Dedifferentiated amniotic fluid mesenchymal stem cell (primary cell): ENCODE results near the gene SMAP2.

ENCODE experiments used
- DNase-seq: peaks from one replicate; pipeline ENCODE4 v3.0.0-alpha.2; 2016; ENCODE audit errors: extremely low spot score

Gene SMAP2

GRCh38 chr1:40390857-40391256 is 17.3 kb downstream of the SMAP2 start:
- DNase-seq: no peak

GRCh38 chr1:40391688-40392145 is 18.2 kb downstream of the SMAP2 start:
- DNase-seq: no peak

- no peak for DNase-seq
Observed at GRCh38 chr1:40392221-40392620, 18.7 kb downstream of the SMAP2 start.

DNA sequence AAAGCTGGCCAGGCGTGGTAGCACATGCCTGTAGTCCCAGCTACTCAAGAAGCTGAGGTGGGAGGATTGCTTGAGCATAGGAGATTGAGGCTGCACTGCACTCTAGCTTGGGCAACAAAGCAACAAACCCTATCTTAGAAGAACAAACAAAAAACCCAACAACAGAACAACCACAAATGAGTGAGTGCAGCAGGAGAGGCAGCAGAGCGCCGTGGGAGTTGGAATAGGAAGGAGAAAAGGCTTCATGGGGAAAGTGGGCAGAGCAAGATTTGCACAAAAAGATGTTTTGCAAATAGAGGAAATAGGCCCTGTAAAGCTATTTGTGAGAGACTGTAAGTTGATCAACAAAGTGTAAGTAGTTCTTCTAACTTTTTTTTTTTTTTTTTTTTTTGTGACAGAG is 19.6 kb downstream of the SMAP2 start:
- no peak for DNase-seq

DNA sequence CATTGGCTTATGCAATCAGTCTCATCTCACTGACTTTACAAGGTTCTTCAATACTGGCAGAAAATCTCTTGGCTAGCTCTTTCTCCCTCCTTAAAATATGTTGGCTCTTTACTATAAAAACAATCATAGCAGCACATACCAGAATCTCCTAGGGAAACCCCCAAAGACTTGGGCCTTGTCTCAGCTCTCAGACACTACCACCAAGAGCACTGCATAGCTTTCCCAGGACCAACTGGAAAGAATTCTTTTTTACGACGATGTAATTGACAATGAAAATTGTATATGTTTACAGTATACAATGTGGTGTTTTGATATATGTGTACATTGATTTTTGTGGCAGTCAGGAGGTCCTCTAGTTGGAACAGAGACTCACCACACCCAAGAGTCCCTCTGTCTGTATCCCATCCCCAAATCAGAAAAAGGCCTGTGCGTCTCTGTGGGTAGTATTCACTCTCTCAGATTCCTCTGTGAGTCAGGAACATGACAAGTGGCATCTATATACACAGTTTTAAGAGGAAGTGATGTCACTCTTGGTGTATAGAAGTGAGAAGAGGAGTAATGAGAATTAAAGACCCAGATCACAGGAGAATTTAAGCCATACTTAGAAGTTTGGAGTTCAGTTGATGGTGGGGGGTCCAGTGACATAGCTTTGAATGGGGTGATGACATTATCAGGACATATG is 21.1 kb downstream of the SMAP2 start:
- DNase-seq: peak; percentile 31

- DNase-seq: no peak
Observed at GRCh38 chr1:40395190-40396175, 22.0 kb downstream of the SMAP2 start.

- DNase-seq: no peak
Observed at GRCh38 chr1:40396420-40396819, 22.9 kb downstream of the SMAP2 start.

DNA sequence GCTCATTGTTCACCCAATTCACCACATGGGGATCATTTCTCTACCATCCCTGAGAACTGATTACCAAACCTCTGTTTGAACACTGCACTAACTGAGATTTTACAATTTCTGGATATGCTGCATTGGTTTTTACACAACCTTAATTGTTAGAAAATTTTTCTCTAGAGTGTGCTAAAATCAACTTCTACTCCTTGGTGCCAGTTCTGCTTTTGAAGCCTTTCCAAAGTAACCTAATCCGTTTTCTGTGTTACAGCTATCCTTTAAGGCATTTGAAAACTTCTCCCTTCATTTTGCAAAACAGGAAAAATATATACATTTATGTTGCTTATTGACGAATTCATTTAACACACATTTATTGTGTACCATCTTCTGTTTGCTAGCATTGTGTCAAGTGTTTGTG is 23.7 kb downstream of the SMAP2 start:
- DNase-seq: no peak

GRCh38 chr1:40399984-40400704 is 26.6 kb downstream of the SMAP2 start:
- DNase-seq: no peak

GRCh38 chr1:40401473-40402201 is 28.1 kb downstream of the SMAP2 start:
- DNase-seq: no peak

GRCh38 chr1:40404670-40405462 is 31.3 kb downstream of the SMAP2 start:
- DNase-seq: no peak

DNA sequence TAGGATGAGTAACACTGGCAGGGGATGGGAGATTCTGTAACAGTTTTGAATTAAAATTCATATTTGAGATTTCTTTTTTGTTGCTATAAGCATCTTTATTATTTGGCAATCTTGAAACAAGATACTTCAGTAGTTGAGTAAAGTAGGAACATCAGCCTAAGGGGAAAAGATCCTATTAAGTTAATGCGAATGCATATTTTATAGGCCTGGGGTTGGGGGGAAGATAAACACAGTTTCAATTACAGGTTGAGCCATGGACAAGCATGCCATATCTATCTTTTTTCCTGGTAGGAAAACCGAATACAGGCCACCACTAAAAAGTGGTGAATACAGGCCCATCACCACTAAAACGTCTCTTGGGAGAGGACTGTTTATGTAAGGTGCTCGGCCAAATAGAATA is 32.3 kb downstream of the SMAP2 start:
- DNase-seq: no peak

DNA sequence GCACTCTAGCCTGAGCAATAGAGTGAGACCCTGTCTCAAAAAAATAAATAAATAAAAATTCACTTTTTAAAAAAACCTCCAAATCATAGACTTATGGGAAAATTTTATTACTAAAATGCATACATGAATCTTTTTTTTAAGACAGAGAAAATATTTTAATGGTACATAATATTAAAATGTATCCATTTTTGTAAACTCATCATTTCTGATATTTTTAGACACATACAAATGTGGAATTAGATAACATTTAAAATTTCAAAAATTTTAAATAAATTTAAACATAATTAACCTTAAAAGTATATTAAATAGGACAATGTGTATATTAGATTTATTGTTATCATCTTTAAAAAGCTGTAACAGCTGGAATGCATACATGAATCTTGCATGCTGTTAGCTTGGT is 33.9 kb downstream of the SMAP2 start:
- DNase-seq: no peak

DNA sequence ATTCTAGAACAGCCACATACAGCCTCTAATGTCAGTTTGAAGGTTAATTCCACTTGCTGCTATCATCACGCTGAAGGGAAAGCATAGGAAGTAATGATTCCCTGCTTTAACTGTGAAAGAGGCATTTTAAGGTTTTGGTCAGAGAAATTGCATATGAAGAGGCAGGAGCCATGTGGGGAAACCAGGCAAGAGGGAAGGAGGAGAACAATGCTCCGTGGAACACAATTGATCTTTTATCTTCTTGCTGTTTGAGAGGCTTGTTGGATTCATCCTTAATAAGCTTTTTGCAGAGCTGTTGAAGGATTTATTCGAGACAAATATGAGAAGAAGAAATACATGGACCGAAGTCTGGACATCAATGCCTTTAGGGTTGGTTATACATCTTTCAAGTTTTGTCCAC is 35.9 kb downstream of the SMAP2 start:
- no peak for DNase-seq

DNA sequence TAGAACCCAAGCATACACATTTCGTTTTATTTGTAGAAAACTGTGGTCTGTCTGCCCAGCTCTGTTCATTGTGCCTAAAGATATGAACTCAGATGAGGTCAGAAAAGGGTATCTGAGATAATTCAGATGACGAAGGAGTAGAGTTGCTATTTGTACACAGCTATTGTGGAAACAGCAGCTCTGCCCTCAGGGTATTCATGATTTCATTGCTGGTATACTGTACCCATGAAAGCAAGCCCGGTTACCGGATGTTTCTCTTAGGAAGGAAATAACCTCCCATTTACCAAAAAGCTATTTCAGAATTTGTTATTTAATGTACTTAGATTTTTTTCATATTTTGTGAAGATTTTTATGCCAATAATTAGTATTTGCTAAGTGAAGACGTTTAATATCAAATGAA is 37.8 kb downstream of the SMAP2 start:
- DNase-seq: no peak

GRCh38 chr1:40411843-40412242 is 38.3 kb downstream of the SMAP2 start:
- no peak for DNase-seq

DNA sequence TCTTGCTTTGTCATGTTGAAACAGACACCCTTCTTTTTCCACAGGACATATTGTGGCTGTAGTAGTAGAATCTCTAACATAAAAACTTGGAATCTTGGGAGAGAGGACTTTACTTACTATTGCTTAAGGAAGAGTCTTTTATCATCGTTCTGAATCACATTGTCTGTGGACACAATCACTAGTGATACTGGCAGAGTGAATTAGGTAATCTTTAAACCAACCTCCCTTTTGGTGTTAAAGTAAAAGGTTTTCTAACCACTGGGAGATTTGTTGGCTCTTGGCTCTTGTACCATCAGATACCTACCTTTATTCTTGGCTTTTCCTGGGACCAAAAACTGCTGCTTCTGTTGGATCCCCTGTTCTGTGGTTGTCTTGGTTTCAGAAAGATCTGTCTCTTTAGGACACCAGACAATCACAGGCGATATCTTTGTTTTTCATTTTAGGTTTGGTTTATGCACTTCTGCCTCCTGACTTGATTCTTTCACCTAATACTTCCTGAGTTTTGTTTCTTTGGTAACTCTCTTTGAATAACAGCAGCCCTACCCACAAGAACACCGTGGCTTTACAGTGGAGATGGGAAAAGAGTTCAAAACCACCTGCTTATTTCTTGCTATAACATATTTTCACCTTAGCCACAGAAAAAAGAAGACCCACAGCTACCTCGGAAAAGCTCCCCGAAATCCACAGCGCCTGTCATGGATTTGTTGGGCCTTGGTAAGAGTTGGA is 40.2 kb downstream of the SMAP2 start:
- no peak for DNase-seq

GRCh38 chr1:40414331-40414730 is 40.8 kb downstream of the SMAP2 start:
- DNase-seq: no peak

GRCh38 chr1:40416709-40417108 is 43.2 kb downstream of the SMAP2 start:
- no peak for DNase-seq
